K562 (cell line): ENCODE measurements around the gene PDZD2.

Source experiments
- CCAR2 ChIP-seq: fragments of 200-400 bp; formaldehyde crosslinking; IDR thresholded peaks from 2 replicates; pipeline ENCODE4 v1.6.1; 2017; ENCODE audit warnings: mild to moderate bottlenecking, low read depth, low read length
- MTA1 ChIP-seq: fragments of 450-650 bp; IDR thresholded peaks from 2 replicates; pipeline ENCODE4 v1.6.1; 2017; ENCODE audit warnings: borderline replicate concordance
- PHF8 ChIP-seq: fragments of 200-600 bp; sonication (generic); IDR thresholded peaks from 2 replicates; pipeline ENCODE4 v1.6.1; 2012; ENCODE audit warnings: mixed run types, mild to moderate bottlenecking, inconsistent platforms, low read length, moderate library complexity, borderline replicate concordance
- RNF219 ChIP-seq: fragments of 250-450 bp; sonication (Bioruptor Pico); IDR thresholded peaks from 2 replicates; pipeline ENCODE4 v1.5.0; 2022; ENCODE audit warnings: mild to moderate bottlenecking
- YY1 ChIP-seq, 3 experiments: IDR thresholded peaks; 2 replicates each; pipeline ENCODE4 v1.6.1; 2011; ENCODE audit warnings: low read length in 2 of 3, mild to moderate bottlenecking in 2 of 3, moderate library complexity in 2 of 3, borderline replicate concordance in 1 of 3, control low read depth in 1 of 3, low read depth in 1 of 3; ENCODE audit not compliant: insufficient read depth in 3 of 3, insufficient replicate concordance in 2 of 3, control insufficient read depth in 1 of 3, insufficient read length in 1 of 3; ENCODE audit errors: extremely low read depth in 1 of 3
- ZNF77 ChIP-seq: fragments of 250-450 bp; sonication (Bioruptor Pico); IDR thresholded peaks from 2 replicates; pipeline ENCODE4 v1.5.0; 2020

- no peak for TF ChIP-seq MTA1
- no peak for TF ChIP-seq PHF8
- no peak for TF ChIP-seq RNF219 (CRISPR knock-in tag)
- TF ChIP-seq CCAR2, result no peak
- TF ChIP-seq ZNF77 (CRISPR knock-in tag), result no peak
- no peak for TF ChIP-seq YY1 (IDR thresholded peaks at IDR 0.05; ENCODE audit: borderline replicate concordance in 1 of 3, control insufficient read depth in 1 of 3, extremely low read depth in 1 of 3, insufficient read depth in 3 of 3, insufficient read length in 1 of 3, insufficient replicate concordance in 2 of 3, low read depth in 1 of 3, low read length in 2 of 3)
These were observed 255.2 kb downstream of the PDZD2 start for GRCh38 chr5:31894141-31894540.
